K562 (cell line): ENCODE measurements around the gene CAPZA1. TPM values are rescaled to one million over a fixed set of nuclear protein-coding genes. Genes with fewer than 3 reads are reported as not detected.

Source experiments
- CTCF ChIP-seq, 3 experiments: IDR thresholded peaks in 2 of 3; conservative IDR thresholded peaks in 1 of 3; 2 replicates each; pipeline ENCODE4 v1.5.1; 2011 to 2012; ENCODE audit warnings: low read length in 3 of 3, mild to moderate bottlenecking in 3 of 3, control low read depth in 2 of 3, improper control_type of control experiment in 1 of 3, inconsistent platforms in 1 of 3, low read depth in 1 of 3, mixed read lengths in 1 of 3, moderate library complexity in 1 of 3; ENCODE audit not compliant: insufficient read depth in 2 of 3
- LARP7 ChIP-seq: fragments of 450-650 bp; IDR thresholded peaks from 2 replicates; pipeline ENCODE4 v1.6.1; 2016
- MAFK ChIP-seq: IDR thresholded peaks from 2 replicates; pipeline ENCODE4 v1.6.1; 2011; ENCODE audit warnings: low read length, improper control_type of control experiment
- NONO ChIP-seq, 2 experiments: fragments of 200-400 bp in 1 of 2; fragments of 450-650 bp in 1 of 2; formaldehyde crosslinking in 1 of 2; IDR thresholded peaks; 2 replicates each; pipeline ENCODE4 v1.6.1; 2017; ENCODE audit warnings: low read depth in 2 of 2, mild to moderate bottlenecking in 2 of 2, moderate library complexity in 2 of 2, low read length in 1 of 2
- NUFIP1 ChIP-seq: fragments of 450-650 bp; IDR thresholded peaks from 2 replicates; pipeline ENCODE4 v1.6.1; 2018; ENCODE audit not compliant: partially characterized antibody
- PRMT5 ChIP-seq: sonication (generic); formaldehyde crosslinking; IDR thresholded peaks from 2 replicates; pipeline ENCODE4 v1.5.0; 2020; ENCODE audit warnings: missing genetic modification reagents
- RBFOX2 ChIP-seq: fragments of 200-400 bp; formaldehyde crosslinking; IDR thresholded peaks from 2 replicates; pipeline ENCODE4 v1.6.1; 2017; ENCODE audit warnings: low read depth, mild to moderate bottlenecking, low read length, moderate library complexity
- SRF ChIP-seq, 2 experiments: fragments of 250-450, 450-650 bp in 1 of 2; sonication (Bioruptor Pico) in 1 of 2; sonication (generic) in 1 of 2; formaldehyde crosslinking; IDR thresholded peaks; 2 replicates each; pipeline versions ENCODE4 v1.5.0 to v1.5.1; 2020 to 2022; ENCODE audit warnings: mild to moderate bottlenecking in 1 of 2, missing genetic modification reagents in 1 of 2
- STAG1 ChIP-seq: sonication (generic); formaldehyde crosslinking; IDR thresholded peaks from 2 replicates; pipeline ENCODE4 v1.5.0; 2020; ENCODE audit warnings: missing genetic modification reagents, borderline replicate concordance
- TEAD2 ChIP-seq: fragments of 450-650 bp; IDR thresholded peaks from 2 replicates; pipeline ENCODE4 v1.6.1; 2016; ENCODE audit warnings: missing genetic modification characterization, control low read depth, missing compliant biosample characterization
- USF1 ChIP-seq: sonication (generic); formaldehyde crosslinking; IDR thresholded peaks from 2 replicates; pipeline ENCODE4 v1.9.0; 2022; ENCODE audit warnings: mild to moderate bottlenecking, missing genetic modification reagents
- ZNF121 ChIP-seq: sonication (generic); formaldehyde crosslinking; conservative IDR thresholded peaks from 2 replicates; pipeline ENCODE4 v1.8.0; 2022; ENCODE audit warnings: missing genetic modification reagents
- ZNF184 ChIP-seq: sonication (generic); formaldehyde crosslinking; IDR thresholded peaks from 2 replicates; pipeline ENCODE4 v1.5.0; 2020; ENCODE audit warnings: missing genetic modification reagents
- ZNF395 ChIP-seq: fragments of 200-800 bp; sonication (Bioruptor generic); IDR thresholded peaks from 2 replicates; pipeline ENCODE4 v1.6.1; 2017; ENCODE audit warnings: missing genetic modification characterization, missing compliant biosample characterization
- ZNF668 ChIP-seq: fragments of 250-450 bp; sonication (Bioruptor Pico); IDR thresholded peaks from 2 replicates; pipeline ENCODE4 v1.8.0; 2022; ENCODE audit warnings: mild to moderate bottlenecking, inconsistent platforms
- polyA plus RNA-seq, 8 experiments: library from polyadenylated mRNA; depleted of rRNA in 4 of 8; stranded (reverse) in 5 of 8; unstranded in 3 of 8; fragments of >200 nt; fragmentation: Nextera tagmentation in 2 of 8; fragmentation: Illumina TruSeq in 1 of 8; extraction: Ambion mirVana in 2 of 8; extraction: Trizol in 1 of 8; gene quantifications; 2 replicates each; pipeline versions ENCODE4 v1.2.1 to v1.2.3, GENCODE V29; 2011 to 2014; ENCODE audit warnings: inconsistent platforms in 1 of 8, missing spikeins in 1 of 8
- total RNA-seq, 7 experiments: library from RNA; depleted of rRNA in 6 of 7; stranded (reverse); fragments of >200 nt in 6 of 7; fragmentation: Illumina TruSeq in 2 of 7; extraction: Trizol in 2 of 7; gene quantifications; 2 replicates each; pipeline versions ENCODE4 v1.2.1 to v1.2.3, GENCODE V29; 2011 to 2021; ENCODE audit warnings: low replicate concordance in 1 of 7
- TF ChIP-seq, protein P1 (sequence below), 2 experiments: IDR thresholded peaks; 2 replicates each; pipeline ENCODE4 v1.6.1; 2012; ENCODE audit warnings: improper control_type of control experiment in 2 of 2, low read depth in 2 of 2, low read length in 2 of 2, borderline replicate concordance in 1 of 2
- TF ChIP-seq, protein P2 (sequence below), 2 experiments: fragments of 250-450 bp in 1 of 2; fragments of 450-650 bp in 1 of 2; sonication (Bioruptor Pico) in 1 of 2; IDR thresholded peaks; 2 replicates each; pipeline versions ENCODE4 v1.6.1 to v1.8.0; 2016 to 2021; ENCODE audit warnings: mild to moderate bottlenecking in 2 of 2, moderate library complexity in 2 of 2, missing compliant biosample characterization in 1 of 2, missing genetic modification characterization in 1 of 2
- TF ChIP-seq, protein P3 (sequence below): sonication (generic); formaldehyde crosslinking; IDR thresholded peaks from 2 replicates; pipeline ENCODE4 v1.8.1; 2022; ENCODE audit warnings: missing genetic modification reagents

CAPZA1 gene
- total and polyA plus RNA-seq, 9 of the 15 experiments (the other 6 are each of a cell fraction or from before 2014, with no cell fraction given): 237 to 1,020 (median 306) TPM

DNA sequence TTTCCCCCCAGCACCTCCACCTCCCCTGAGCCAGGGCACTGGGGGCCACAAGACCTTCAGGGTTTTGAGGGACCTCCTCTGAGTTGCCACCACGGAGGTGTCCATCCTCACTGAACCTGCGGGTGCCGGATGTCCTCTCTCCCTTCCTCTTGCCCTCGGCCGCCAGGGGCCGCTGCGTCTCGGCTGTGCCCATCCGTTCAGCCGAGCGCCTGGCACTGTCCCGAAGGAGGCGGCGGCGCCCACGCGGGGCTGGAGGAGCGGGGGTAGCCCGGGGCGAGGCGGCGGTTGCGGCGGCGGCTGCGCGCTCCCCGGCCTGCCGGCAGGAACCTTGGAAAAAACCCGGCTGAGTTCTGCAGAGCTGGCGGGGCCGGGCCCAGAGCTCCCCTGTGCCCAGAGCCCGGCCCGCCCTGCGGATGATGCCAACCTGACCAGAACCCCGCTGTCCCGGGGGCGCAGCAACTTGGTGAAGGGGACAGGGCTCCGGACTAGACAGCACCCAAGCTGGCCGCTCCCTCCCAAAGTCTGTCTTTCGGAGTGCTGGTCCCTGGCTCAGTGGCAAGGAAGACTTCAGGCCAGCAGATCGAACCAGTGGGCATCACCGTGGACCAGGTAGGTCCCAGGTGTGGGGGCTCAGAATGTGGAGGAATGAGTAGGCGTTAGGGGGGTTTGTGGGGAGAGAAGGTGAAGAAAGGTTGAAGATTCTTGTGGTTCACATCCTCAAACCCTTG lies 99.2 kb downstream of the CAPZA1 start (continued):
- TF ChIP-seq ZNF395 (CRISPR knock-in tag) (no peak), ZNF184 (CRISPR knock-in tag) (no peak), RBFOX2 (0 out of 2 replicates have a peak, but pooled peaks have one; percentile 24), ZNF668 (CRISPR knock-in tag) (no peak), MAFK (no peak), NONO (IDR thresholded peaks at IDR 0.05; ENCODE audit: low read depth in 2 of 2, low read length in 1 of 2) (0 out of 4 replicates have a peak, but pooled peaks of 1 of the 2 experiments have one; percentile 37), NUFIP1 (no peak), PRMT5 (no peak), STAG1 (CRISPR knock-in tag) (peak; percentile 75; the same call in 1 of the 2 replicates), LARP7 (no peak), USF1 (CRISPR knock-in tag) (no peak), ZNF121 (CRISPR knock-in tag) (no peak), TEAD2 (tag) (no peak), CTCF (IDR thresholded peaks at IDR 0.05 in 2 of 3, conservative IDR thresholded peaks at IDR 0.05 in 1 of 3; ENCODE audit: insufficient read depth in 2 of 3, low read depth in 1 of 3, low read length in 3 of 3) (peak; percentile 81 to 87 (median 83)), SRF (CRISPR knock-in tag; IDR thresholded peaks at IDR 0.05) (no peak)
- TF ChIP-seq, protein P1, sequence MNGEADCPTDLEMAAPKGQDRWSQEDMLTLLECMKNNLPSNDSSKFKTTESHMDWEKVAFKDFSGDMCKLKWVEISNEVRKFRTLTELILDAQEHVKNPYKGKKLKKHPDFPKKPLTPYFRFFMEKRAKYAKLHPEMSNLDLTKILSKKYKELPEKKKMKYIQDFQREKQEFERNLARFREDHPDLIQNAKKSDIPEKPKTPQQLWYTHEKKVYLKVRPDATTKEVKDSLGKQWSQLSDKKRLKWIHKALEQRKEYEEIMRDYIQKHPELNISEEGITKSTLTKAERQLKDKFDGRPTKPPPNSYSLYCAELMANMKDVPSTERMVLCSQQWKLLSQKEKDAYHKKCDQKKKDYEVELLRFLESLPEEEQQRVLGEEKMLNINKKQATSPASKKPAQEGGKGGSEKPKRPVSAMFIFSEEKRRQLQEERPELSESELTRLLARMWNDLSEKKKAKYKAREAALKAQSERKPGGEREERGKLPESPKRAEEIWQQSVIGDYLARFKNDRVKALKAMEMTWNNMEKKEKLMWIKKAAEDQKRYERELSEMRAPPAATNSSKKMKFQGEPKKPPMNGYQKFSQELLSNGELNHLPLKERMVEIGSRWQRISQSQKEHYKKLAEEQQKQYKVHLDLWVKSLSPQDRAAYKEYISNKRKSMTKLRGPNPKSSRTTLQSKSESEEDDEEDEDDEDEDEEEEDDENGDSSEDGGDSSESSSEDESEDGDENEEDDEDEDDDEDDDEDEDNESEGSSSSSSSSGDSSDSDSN (IDR thresholded peaks at IDR 0.05; ENCODE audit: borderline replicate concordance in 1 of 2, low read depth in 2 of 2, low read length in 2 of 2): 0 out of 4 replicates have a peak, but pooled peaks of 1 of the 2 experiments have one; percentile 32
- TF ChIP-seq, protein P2, sequence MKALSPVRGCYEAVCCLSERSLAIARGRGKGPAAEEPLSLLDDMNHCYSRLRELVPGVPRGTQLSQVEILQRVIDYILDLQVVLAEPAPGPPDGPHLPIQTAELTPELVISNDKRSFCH (CRISPR knock-in tag; IDR thresholded peaks at IDR 0.05): no peak
- TF ChIP-seq, protein P2 (tag; IDR thresholded peaks at IDR 0.05): 0 out of 2 replicates have a peak, but pooled peaks have one; percentile 45
- TF ChIP-seq, protein P3, sequence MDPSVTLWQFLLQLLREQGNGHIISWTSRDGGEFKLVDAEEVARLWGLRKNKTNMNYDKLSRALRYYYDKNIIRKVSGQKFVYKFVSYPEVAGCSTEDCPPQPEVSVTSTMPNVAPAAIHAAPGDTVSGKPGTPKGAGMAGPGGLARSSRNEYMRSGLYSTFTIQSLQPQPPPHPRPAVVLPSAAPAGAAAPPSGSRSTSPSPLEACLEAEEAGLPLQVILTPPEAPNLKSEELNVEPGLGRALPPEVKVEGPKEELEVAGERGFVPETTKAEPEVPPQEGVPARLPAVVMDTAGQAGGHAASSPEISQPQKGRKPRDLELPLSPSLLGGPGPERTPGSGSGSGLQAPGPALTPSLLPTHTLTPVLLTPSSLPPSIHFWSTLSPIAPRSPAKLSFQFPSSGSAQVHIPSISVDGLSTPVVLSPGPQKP: no peak
